Measurements from ENCODE around the gene CELF3. TPM values are rescaled to one million over a fixed set of nuclear protein-coding genes. Genes with fewer than 3 reads are reported as not detected.

CELF3 gene
- total RNA-seq, 1 experiment from 2014 or later = not detected

DNA sequence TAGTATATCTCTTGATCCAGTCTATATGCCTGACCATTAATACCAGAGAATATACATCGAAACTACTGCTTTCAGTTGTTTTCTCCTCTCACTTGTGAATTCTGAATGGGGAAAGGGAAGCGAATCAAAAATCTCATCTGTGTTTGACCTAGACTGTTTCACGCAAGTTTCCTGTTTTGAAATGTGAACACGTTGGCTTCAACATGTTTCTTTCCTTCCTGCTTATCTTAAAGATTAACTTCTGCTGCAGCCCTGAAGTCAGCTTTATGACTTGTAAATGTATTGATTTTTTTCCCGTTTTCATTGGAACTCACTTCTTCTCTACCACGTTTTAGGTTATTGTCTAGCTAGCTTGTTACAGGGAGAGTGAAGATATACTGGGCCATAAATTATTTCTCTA, 54.9 kb downstream of the CELF3 start:
- H3K4me2 ChIP-seq = no peak overlapping the region
- no peak for DNase-seq
- H3K9me3 ChIP-seq (ENCODE audit: insufficient read depth, low read depth) = no peaks in the 10 kb centered on the region
- H3K4me1 ChIP-seq (replicated peaks; ENCODE audit: insufficient read depth) = no peaks in the 10 kb centered on the region
- intact Hi-C loops (cut with micrococcal nuclease; ENCODE audit: unreplicated experiment) = no loop called here
- ChIA-PET POLR2A (ENCODE audit: unreplicated experiment) (no interaction called here), CTCF (no interaction called here)
- no peaks in the 10 kb centered on the region for H4K20me1 ChIP-seq (ENCODE audit: insufficient read depth)
- no peaks in the 10 kb centered on the region for H3K9me2 ChIP-seq (ENCODE audit: insufficient read depth)
- peaks cover 9% of the 10 kb centered on the region; the same call in 1 of the 2 replicates for H3K36me3 ChIP-seq (ENCODE audit: low read depth)
- H3K27me3 ChIP-seq (ENCODE audit: insufficient read depth, low read depth) = no peaks in the 10 kb centered on the region
- H3F3A ChIP-seq (ENCODE audit: insufficient read depth, low read depth) = 0 out of 2 replicates have a peak, but pooled peaks cover 6% of the 10 kb centered on the region
- H2AFZ ChIP-seq = no peak overlapping the region
- no peaks in the 10 kb centered on the region for H3K79me2 ChIP-seq (ENCODE audit: low read depth)
- TF ChIP-seq EZH2 (IDR thresholded peaks at IDR 0.05; ENCODE audit: low read depth) = no peak
- TF ChIP-seq, protein P1, sequence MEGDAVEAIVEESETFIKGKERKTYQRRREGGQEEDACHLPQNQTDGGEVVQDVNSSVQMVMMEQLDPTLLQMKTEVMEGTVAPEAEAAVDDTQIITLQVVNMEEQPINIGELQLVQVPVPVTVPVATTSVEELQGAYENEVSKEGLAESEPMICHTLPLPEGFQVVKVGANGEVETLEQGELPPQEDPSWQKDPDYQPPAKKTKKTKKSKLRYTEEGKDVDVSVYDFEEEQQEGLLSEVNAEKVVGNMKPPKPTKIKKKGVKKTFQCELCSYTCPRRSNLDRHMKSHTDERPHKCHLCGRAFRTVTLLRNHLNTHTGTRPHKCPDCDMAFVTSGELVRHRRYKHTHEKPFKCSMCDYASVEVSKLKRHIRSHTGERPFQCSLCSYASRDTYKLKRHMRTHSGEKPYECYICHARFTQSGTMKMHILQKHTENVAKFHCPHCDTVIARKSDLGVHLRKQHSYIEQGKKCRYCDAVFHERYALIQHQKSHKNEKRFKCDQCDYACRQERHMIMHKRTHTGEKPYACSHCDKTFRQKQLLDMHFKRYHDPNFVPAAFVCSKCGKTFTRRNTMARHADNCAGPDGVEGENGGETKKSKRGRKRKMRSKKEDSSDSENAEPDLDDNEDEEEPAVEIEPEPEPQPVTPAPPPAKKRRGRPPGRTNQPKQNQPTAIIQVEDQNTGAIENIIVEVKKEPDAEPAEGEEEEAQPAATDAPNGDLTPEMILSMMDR (conservative IDR thresholded peaks at IDR 0.05) = no peak
- no TSS peak for BruUV-seq (replicated peaks)
- no peak overlapping the region for H3K27ac ChIP-seq
- no peak overlapping the region for H3K4me3 ChIP-seq

DNA sequence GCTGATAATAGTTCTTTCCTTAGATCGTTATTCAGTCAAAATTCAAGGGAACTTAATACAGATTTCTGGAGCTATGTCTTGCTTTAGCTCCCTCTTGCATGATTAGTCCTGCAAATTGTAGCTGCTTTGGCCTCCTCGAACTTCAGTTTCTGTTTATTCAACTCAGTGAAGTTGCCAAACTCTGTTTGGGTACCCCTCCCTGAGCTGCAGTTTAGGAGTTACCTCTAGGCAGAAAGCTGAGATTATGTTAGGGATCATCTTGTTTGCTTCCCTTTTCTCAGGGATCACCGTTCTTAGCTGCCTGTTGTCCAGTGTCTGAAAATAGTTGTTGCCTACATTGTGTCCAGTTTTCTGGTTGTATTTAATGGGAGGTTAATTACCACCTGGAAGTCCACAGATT, 61.2 kb downstream of the CELF3 start:
- no peak overlapping the region for H3K4me2 ChIP-seq
- H3K9me3 ChIP-seq (ENCODE audit: insufficient read depth, low read depth) = no peaks in the 10 kb centered on the region
- CTCF ChIA-PET = no interaction called here
- H3K79me2 ChIP-seq (ENCODE audit: low read depth) = no peaks in the 10 kb centered on the region
- no peaks in the 10 kb centered on the region for H3K9me2 ChIP-seq (ENCODE audit: insufficient read depth)
- no peak overlapping the region for H3K4me3 ChIP-seq
- no peak overlapping the region for H3K27ac ChIP-seq
- no peaks in the 10 kb centered on the region for H3K27me3 ChIP-seq (ENCODE audit: insufficient read depth, low read depth)
- POLR2A ChIA-PET (ENCODE audit: unreplicated experiment) = interaction anchor here (0.7 kb wide), 2 partner anchors 72 to 108 kb away, joined by 9 to 12 read pairs; no protein-coding TSS in a partner anchor
- intact Hi-C loops (cut with micrococcal nuclease; ENCODE audit: unreplicated experiment) = no loop called here
- H4K20me1 ChIP-seq (ENCODE audit: insufficient read depth) = no peaks in the 10 kb centered on the region
- H3K36me3 ChIP-seq (ENCODE audit: low read depth) = no peaks in the 10 kb centered on the region
- no peak for TF ChIP-seq EZH2 (IDR thresholded peaks at IDR 0.05; ENCODE audit: low read depth)
- DNase-seq = no peak
- no peaks in the 10 kb centered on the region for H3K4me1 ChIP-seq (replicated peaks; ENCODE audit: insufficient read depth)
- BruUV-seq (replicated peaks) = no TSS peak
- no peaks in the 10 kb centered on the region for H3F3A ChIP-seq (ENCODE audit: insufficient read depth, low read depth)
- no peak overlapping the region for H2AFZ ChIP-seq

DNA sequence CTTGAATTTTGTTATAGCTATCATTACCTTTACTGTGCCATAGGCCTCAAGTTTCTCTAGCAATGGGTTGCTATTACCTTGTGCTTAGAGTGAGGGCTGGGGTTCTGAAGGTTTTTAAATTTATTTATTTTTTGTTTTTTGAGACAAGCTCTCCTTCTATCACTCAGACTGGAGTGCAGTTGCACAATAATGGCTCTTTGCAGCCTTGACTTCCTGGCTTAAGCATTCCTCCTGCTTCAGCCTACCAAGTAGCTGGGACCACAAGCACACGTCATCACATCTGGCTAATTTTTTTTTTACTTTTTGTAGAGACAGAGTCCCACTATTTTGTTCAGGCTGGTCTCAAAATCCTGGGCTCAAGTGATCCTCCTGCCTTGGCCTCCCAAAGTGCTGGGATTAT, 63.2 kb downstream of the CELF3 start:
- DNase-seq = no peak
- Histone ChIP-seq H3K79me2 (ENCODE audit: low read depth) (no peaks in the 10 kb centered on the region), H3K27ac (no peak overlapping the region), H2AFZ (no peak overlapping the region), H3K9me2 (ENCODE audit: insufficient read depth) (no peaks in the 10 kb centered on the region), H3K4me1 (replicated peaks; ENCODE audit: insufficient read depth) (no peaks in the 10 kb centered on the region), H4K20me1 (ENCODE audit: insufficient read depth) (no peaks in the 10 kb centered on the region), H3K4me3 (no peak overlapping the region), H3K4me2 (no peak overlapping the region), H3K36me3 (ENCODE audit: low read depth) (no peaks in the 10 kb centered on the region), H3F3A (ENCODE audit: insufficient read depth, low read depth) (no peaks in the 10 kb centered on the region), H3K27me3 (ENCODE audit: insufficient read depth, low read depth) (no peaks in the 10 kb centered on the region), H3K9me3 (ENCODE audit: insufficient read depth, low read depth) (no peaks in the 10 kb centered on the region)
- POLR2A ChIA-PET (ENCODE audit: unreplicated experiment) = no interaction called here
- no peak for TF ChIP-seq EZH2 (IDR thresholded peaks at IDR 0.05; ENCODE audit: low read depth)
- TF ChIP-seq, protein P1 (conservative IDR thresholded peaks at IDR 0.05) = no peak
- BruUV-seq (replicated peaks) = no TSS peak
- intact Hi-C loops (cut with micrococcal nuclease; ENCODE audit: unreplicated experiment) = no loop called here
- CTCF ChIA-PET = no interaction called here

Other genes starting within 250 kb of the CELF3 start
- gene CGN, start 205.4 kb downstream of the CELF3 start, total RNA-seq (2021) = 30.3 and 31.1 TPM in 2 replicates
- 35.3 and 40.2 TPM in 2 replicates for gene TUFT1, start 176.5 kb downstream of the CELF3 start, total RNA-seq (2021)
- gene SNX27, start 104.8 kb downstream of the CELF3 start, total RNA-seq (2021) = 24.6 and 40.1 TPM in 2 replicates
- not detected in 2 replicates for gene RIIAD1, start 4.7 kb upstream of the CELF3 start, total RNA-seq (2021)
- 80.9 and 132 TPM in 2 replicates for gene MRPL9, start 46.7 kb upstream of the CELF3 start, total RNA-seq (2021)
- 13.4 and 17.3 TPM in 2 replicates for gene TDRKH, start 73.7 kb upstream of the CELF3 start, total RNA-seq (2021)
- not detected in 2 replicates for gene LINGO4, start 88.6 kb upstream of the CELF3 start, total RNA-seq (2021)
- gene RORC, start 115.0 kb upstream of the CELF3 start, total RNA-seq (2021) = 0.35 and 0.70 TPM in 2 replicates
- gene C2CD4D, start 123.0 kb upstream of the CELF3 start, total RNA-seq (2021) = 1.4 and 1.5 TPM in 2 replicates
- gene THEM5, start 136.9 kb upstream of the CELF3 start, total RNA-seq (2021) = not detected in 2 replicates
- 24.1 and 41.4 TPM in 2 replicates for gene THEM4, start 192.7 kb upstream of the CELF3 start, total RNA-seq (2021)

Measured in PC-9 (cell line).